Spleen (tissue), 11 donors: ENCODE results near the gene ARSI. TPM values are rescaled to one million over a fixed set of nuclear protein-coding genes. Genes with fewer than 3 reads are reported as not detected.

Experiments used
- DNase-seq: peaks from one replicate; pipeline ENCODE4 v3.0.0-alpha.2; 2020
- H3K27ac ChIP-seq, 8 donors: fragments of 200-600 bp; sonication (generic) in 7 of 8; 1 replicate in 4 of 8; 2 replicates in 4 of 8; pipeline versions ENCODE4 v1.5.0 to v1.8.0; 2016 to 2021; ENCODE audit warnings: inconsistent platforms in 4 of 8, mild to moderate bottlenecking in 4 of 8, moderate library complexity in 1 of 8
- H3K27me3 ChIP-seq, 7 donors: fragments of 200-600 bp; sonication (generic) in 6 of 7; replicated peaks in 1 of 7; 1 replicate in 4 of 7; 2 replicates in 3 of 7; pipeline versions ENCODE4 v1.5.0 to v1.8.0; 2016 to 2021; ENCODE audit warnings: inconsistent platforms in 3 of 7, mild to moderate bottlenecking in 1 of 7
- H3K36me3 ChIP-seq, 6 donors: fragments of 200-600 bp; sonication (generic) in 5 of 6; 1 replicate in 4 of 6; 2 replicates in 2 of 6; pipeline versions ENCODE4 v1.5.0 to v1.8.0; 2016 to 2021; ENCODE audit warnings: inconsistent platforms in 2 of 6
- H3K4me1 ChIP-seq, 6 donors: fragments of 200-600 bp; sonication (generic) in 5 of 6; 1 replicate in 3 of 6; 2 replicates in 3 of 6; pipeline versions ENCODE4 v1.5.0 to v1.8.0; 2016 to 2021; ENCODE audit warnings: inconsistent platforms in 3 of 6
- H3K4me3 ChIP-seq, 8 donors: fragments of 200-600 bp; sonication (generic) in 7 of 8; 1 replicate in 4 of 8; 2 replicates in 4 of 8; pipeline versions ENCODE4 v1.5.0 to v1.8.0; 2016 to 2021; ENCODE audit warnings: inconsistent platforms in 4 of 8, mild to moderate bottlenecking in 4 of 8, moderate library complexity in 2 of 8
- H3K9me3 ChIP-seq, 8 donors: fragments of 200-600 bp; sonication (generic) in 7 of 8; 1 replicate in 4 of 8; 2 replicates in 4 of 8; pipeline versions ENCODE4 v1.5.0 to v1.8.0; 2016 to 2021; ENCODE audit warnings: inconsistent platforms in 4 of 8
- CTCF ChIP-seq, 11 experiments: fragments of 200-600 bp in 7 of 11; fragments of 450-650 bp in 4 of 11; sonication (generic) in 4 of 11; IDR thresholded peaks in 8 of 11; conservative IDR thresholded peaks in 3 of 11; 1 replicate in 7 of 11; 2 replicates in 4 of 11; pipeline versions ENCODE4 v1.4.0 to v1.8.0; 2016 to 2021; ENCODE audit warnings: antibody characterized with exemption in 11 of 11, inconsistent platforms in 4 of 11, mild to moderate bottlenecking in 1 of 11
- POLR2A ChIP-seq, 3 donors: fragments of 450-650 bp; IDR thresholded peaks; one replicate each; pipeline ENCODE4 v1.5.1; 2017; ENCODE audit warnings: antibody characterized with exemption in 3 of 3, mild to moderate bottlenecking in 1 of 3
- POLR2AphosphoS5 ChIP-seq, 3 donors: sonication (generic); formaldehyde crosslinking; IDR thresholded peaks; one replicate each; pipeline ENCODE4 v1.5.1; 2017; ENCODE audit warnings: antibody characterized with exemption in 3 of 3
- WGBS, 5 donors: extraction: QIAGEN DNeasy Blood & Tissue Kit in 3 of 5; methylation state at CpG; one replicate each; pipeline versions ENCODE4 v1.1.5 to v1.1.7; 2013 to 2018; 5-methylcytosine and 5-hydroxymethylcytosine counted together
- intact Hi-C: fragments of 100-400 bp; cut with DNase I; formaldehyde crosslinking; loops from one replicate; pipeline ENCODE4 v1.15.0; 2023; ENCODE audit warnings: low total_unique reads
- polyA plus RNA-seq, 3 donors: library from polyadenylated mRNA; stranded (reverse); fragments of 200-250 nt; gene quantifications; one replicate each; pipeline ENCODE4 v1.2.1, GENCODE V29; 2013
- total RNA-seq, 7 donors: library from RNA; depleted of rRNA in 3 of 7; stranded (reverse); fragments of >200 nt in 3 of 7; fragmentation: NEBNext Ultra II Directional in 4 of 7; extraction: Animal tissue kit (Norgen Biotek cat#: 25700) in 4 of 7; gene quantifications; one replicate each; pipeline versions ENCODE4 v1.1.0 to v1.2.1, GENCODE V29; 2016 to 2021
- donor health status: healthy with polysubstance abuse.
- donor health status: DM: no; HTN: no; CAD: no; lungs with moderate emphysema.
- donor health status: DM: no; HTN: no; CAD: no.
- donor health status: Bipolar disorder and iron deficiency.
- donor health status: healthy.
- donor health status: DM: no; HTN: no; CAD: no.
- donor health status: DM: yes; HTN: yes; CAD: no.

Gene ARSI
- total and polyA plus RNA-seq, 10 donors, result 0.07 to 3.8 (median 0.92) TPM

DNA sequence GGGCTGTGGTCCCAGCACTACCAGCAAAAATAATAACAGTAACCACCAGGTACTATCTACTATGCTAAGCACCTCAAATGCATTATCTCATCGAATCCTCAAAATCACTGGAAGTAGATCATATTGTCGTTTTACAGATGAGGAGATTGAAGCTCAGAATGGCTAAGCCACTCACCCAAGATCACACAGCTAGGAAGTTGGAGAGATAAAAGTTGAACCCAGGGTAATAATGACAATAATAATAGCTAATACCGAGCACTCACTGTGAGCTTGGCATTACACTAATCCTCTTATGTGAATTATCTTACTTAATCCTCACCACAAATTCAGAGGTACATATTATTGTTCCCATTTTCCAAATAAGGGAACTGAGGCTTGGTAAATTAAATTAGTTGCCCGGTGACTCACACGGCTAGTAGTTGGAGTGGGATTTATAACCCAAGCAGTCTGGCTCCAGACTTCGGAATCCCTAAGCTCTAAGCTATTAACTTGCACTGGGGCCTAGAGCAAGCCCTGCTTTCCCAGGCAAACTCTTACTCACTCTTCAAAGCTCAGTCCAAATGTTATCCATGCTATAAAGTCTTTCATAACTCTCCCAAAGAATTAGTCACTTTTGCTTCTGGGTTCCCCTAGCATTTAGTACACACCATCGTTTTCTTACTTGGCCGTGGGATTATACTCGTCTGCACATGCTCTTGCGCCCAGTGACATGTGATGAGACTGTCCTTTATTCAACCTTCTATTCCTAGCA is 3.8 kb downstream of the ARSI start:
- WGBS, 5 donors, result 82 to 95% (median 92%) methylated on average over 10 of the region's 10 CpGs
- TF ChIP-seq CTCF (IDR thresholded peaks at IDR 0.05 in 8 of 11, conservative IDR thresholded peaks at IDR 0.05 in 3 of 11), result no peak
- TF ChIP-seq POLR2A (IDR thresholded peaks at IDR 0.05), result no peak
- no peak for TF ChIP-seq POLR2AphosphoS5 (IDR thresholded peaks at IDR 0.05)
- no peak for DNase-seq
- Histone ChIP-seq H3K27me3 (peaks cover 0 to 38% (median 15%) of the 10 kb centered on the region in 7 donors), H3K36me3 (no peaks in the 10 kb centered on the region), H3K4me1 (peaks cover 0 to 28% (median 11%) of the 10 kb centered on the region in 6 donors), H3K4me3 (no peak overlapping the region), H3K27ac (no peak overlapping the region), H3K9me3 (no peaks in the 10 kb centered on the region)
- intact Hi-C loops, result no loop called here

DNA sequence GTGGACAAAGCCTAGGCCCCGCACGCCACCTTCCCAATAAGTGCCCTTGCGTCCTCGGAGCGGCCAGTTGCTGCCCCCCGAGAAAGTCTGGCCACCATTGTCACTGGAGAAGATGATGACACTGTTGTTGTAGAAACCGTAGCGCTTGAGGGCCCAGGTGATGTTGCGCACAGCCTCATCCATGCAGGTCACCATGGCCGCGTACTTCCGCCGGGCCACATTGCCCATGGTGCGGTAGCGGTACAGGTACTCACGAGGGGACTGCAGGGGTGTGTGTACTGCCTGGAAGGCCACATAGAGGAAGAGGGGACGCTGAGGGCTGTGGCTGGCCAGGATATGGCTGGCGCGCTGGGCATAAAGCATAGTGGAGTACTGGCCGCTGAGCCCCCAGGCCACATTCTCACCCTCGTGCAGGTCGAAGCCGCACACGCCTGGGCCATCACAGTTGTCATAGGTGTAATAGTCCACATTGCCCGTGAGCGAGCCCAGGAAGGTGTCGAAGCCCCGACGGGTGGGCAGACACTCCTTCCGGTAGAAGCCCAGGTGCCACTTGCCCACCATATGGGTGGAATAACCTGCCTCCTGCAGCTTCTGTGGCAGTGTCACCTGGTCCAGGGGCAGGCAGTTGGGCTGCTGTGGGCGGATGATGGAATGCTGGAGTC is 4.6 kb downstream of the ARSI start:
- H3K27me3 ChIP-seq, result peaks cover 0 to 30% (median 15%) of the 10 kb centered on the region in 7 donors
- no peaks in the 10 kb centered on the region for H3K36me3 ChIP-seq
- intact Hi-C loops, result no loop called here
- no peak for TF ChIP-seq CTCF (IDR thresholded peaks at IDR 0.05 in 8 of 11, conservative IDR thresholded peaks at IDR 0.05 in 3 of 11)
- no peak for TF ChIP-seq POLR2AphosphoS5 (IDR thresholded peaks at IDR 0.05)
- TF ChIP-seq POLR2A (IDR thresholded peaks at IDR 0.05), result no peak
- no peak overlapping the region for H3K27ac ChIP-seq
- H3K4me1 ChIP-seq, result peaks cover 0 to 22% (median 11%) of the 10 kb centered on the region in 6 donors
- WGBS, 5 donors, result 93 to 96% (median 94%) methylated on average over 19 to 31 of the region's 31 CpGs
- H3K9me3 ChIP-seq, result no peaks in the 10 kb centered on the region
- H3K4me3 ChIP-seq, result no peak overlapping the region
- no peak for DNase-seq

GRCh38 chr5:150297236-150297890 is 5.3 kb downstream of the ARSI start:
- H3K4me3 ChIP-seq, result no peak overlapping the region
- H3K9me3 ChIP-seq, result no peaks in the 10 kb centered on the region
- intact Hi-C loops, result no loop called here
- H3K4me1 ChIP-seq, result peaks cover 0 to 15% (median 5%) of the 10 kb centered on the region in 6 donors
- no peaks in the 10 kb centered on the region for H3K36me3 ChIP-seq
- WGBS, 5 donors, result 92 to 97% (median 94%) methylated on average over 21 to 36 of the region's 36 CpGs
- H3K27ac ChIP-seq, result no peak overlapping the region
- no peak for DNase-seq
- TF ChIP-seq POLR2A (IDR thresholded peaks at IDR 0.05), result no peak
- TF ChIP-seq CTCF (IDR thresholded peaks at IDR 0.05 in 8 of 11, conservative IDR thresholded peaks at IDR 0.05 in 3 of 11), result no peak
- TF ChIP-seq POLR2AphosphoS5 (IDR thresholded peaks at IDR 0.05), result no peak
- H3K27me3 ChIP-seq, result peaks cover 0 to 23% (median 8%) of the 10 kb centered on the region in 7 donors

DNA sequence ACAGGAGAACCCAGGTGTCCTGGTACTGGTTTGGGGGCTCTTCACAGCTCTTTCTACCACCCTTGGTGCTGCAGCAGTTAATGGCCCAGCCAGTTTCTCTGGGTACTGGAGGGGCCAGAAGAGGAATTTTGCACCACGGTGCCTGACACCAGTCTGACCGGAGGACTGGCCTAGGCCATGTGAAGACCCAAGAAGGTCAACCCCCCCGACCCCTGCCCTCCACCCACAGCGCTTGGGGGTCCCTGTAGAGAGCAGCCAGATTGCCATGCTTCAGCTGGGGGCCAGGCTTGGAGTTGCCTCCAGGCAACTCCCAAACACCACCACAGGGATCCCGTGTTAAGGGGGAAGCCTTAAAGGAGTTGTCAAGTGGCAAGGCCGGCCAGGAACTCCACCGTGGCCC is 6.2 kb downstream of the ARSI start:
- 74 to 92% (median 86%) methylated on average over 5 to 7 of the region's 7 CpGs for WGBS, 5 donors
- H3K9me3 ChIP-seq, result no peaks in the 10 kb centered on the region
- H3K27me3 ChIP-seq, result peaks cover 0 to 15% (median 0%) of the 10 kb centered on the region in 7 donors
- no peak overlapping the region for H3K27ac ChIP-seq
- intact Hi-C loops, result no loop called here
- peaks cover 0 to 7% (median 0%) of the 10 kb centered on the region in 6 donors for H3K4me1 ChIP-seq
- no peak for DNase-seq
- no peaks in the 10 kb centered on the region for H3K36me3 ChIP-seq
- no peak for TF ChIP-seq POLR2A (IDR thresholded peaks at IDR 0.05)
- no peak for TF ChIP-seq CTCF (IDR thresholded peaks at IDR 0.05 in 8 of 11, conservative IDR thresholded peaks at IDR 0.05 in 3 of 11)
- no peak for TF ChIP-seq POLR2AphosphoS5 (IDR thresholded peaks at IDR 0.05)
- no peak overlapping the region for H3K4me3 ChIP-seq
